GM18873 (cell line): ENCODE results near the gene DUSP23.
A peak's percentile ranks its signal among the peaks of the same experiment; 100 is the strongest.

Source experiments
- ATAC-seq: cut with Tn5 transposase; IDR thresholded peaks from one replicate; pipeline ENCODE4 v1.9.1; 2021; ENCODE audit warnings: mild to moderate bottlenecking, moderate library complexity, moderate number of reproducible peaks; ENCODE audit not compliant: unreplicated experiment, low FRiP score

The DUSP23 gene

DNA sequence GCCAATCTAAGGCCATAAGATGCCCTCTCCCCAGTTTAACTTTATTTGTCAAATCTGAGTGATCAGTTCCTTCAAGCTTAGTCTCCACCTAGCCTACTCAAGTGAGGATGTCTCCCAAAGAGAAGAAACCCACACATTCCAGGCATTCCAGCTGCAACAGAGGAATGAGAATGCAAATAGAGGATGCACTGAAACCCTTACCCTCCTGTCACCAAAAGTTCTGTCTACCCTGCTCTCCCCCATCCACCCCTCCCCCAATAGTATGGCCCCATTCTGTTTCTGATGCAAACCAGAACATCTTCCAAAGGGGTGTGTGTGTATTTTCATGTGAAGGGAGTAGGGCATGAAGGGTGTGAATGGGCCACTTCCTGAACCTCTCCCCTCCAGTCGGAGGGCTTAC, 3.0 kb downstream of the DUSP23 start:
- ATAC-seq: no peak

GRCh38 chr1:159786465-159786864, 5.7 kb downstream of the DUSP23 start:
- no peak for ATAC-seq

DNA sequence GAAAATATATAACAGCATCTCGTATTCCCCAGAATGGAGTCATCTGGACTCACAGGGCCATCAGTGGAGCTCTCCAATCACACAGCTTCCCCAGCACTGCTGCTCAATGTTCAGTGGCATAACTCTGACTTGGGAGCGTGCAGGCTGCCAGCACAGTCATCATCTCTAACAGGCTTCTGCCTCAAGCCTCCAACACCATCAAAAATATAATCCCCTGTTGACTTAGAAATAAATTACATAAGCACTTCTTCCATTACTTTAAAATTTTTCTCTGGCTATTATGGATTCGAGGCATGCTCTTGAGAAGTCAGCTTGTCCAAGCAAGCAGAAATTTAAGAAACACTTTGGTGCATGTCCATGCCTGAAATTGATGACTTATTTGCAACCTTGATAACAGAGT, 6.2 kb downstream of the DUSP23 start:
- ATAC-seq: no peak

GRCh38 chr1:159790237-159790917, 9.6 kb downstream of the DUSP23 start:
- no peak for ATAC-seq

DNA sequence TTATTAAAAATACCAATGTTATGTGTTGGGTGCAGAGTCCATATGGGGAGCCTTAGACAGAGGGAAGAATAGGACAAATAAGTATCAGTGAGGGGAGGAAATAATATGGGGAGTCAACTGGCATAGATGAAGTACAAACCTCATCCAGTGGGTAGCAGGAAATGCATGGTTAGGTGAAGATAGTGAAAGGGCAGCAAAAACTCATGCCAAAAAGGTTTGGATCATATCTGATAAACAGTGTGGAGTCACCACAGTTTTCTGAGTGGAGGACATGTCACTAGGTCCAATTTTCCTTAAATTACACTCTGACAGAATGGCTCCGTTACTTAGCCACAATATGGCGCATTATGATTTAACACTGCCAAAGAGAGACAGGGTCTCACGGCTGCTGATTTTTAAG, 10.3 kb downstream of the DUSP23 start:
- no peak for ATAC-seq

DNA sequence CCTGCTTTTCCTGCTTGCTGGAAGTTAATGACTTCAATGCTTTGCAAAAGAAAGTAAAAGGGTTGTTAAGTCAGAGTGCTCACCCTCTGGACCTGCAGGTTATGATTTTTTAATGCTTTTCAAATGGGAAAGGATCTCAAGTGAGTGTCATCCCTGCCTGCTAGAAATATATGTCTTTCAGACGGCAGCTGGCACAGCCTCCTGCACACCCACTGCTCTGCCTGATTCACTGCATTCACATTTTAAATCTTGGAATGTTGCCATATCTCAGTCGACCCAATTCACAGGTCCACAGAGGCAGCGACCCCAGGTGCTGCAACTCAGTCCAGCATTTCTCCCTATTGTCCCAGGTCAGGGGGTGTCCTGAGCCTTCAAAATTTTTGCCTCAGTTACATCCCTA, 10.7 kb downstream of the DUSP23 start:
- no peak for ATAC-seq

GRCh38 chr1:159795534-159795933, 14.8 kb downstream of the DUSP23 start:
- ATAC-seq: no peak

DNA sequence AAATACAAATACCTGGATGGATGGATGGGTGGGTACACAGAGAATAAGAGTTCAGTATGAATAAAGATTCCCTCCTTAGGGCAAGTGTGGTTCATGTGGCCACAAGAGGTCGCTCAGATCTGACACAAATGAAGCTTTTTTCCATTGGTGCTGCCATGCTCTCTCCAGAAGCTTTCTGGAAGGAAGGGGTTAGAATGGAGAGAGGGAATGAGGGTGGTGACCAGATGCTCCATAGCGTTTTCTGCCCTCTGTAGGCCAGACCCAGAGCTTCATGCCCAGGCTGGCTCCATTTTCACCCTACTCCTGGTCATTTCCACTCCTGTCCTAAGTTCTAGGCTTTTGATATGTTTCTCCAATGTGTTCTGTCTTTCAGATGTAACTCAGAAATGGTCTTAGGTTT, 18.1 kb downstream of the DUSP23 start:
- ATAC-seq: no peak

GRCh38 chr1:159799446-159799985, 18.8 kb downstream of the DUSP23 start:
- ATAC-seq: no peak

DNA sequence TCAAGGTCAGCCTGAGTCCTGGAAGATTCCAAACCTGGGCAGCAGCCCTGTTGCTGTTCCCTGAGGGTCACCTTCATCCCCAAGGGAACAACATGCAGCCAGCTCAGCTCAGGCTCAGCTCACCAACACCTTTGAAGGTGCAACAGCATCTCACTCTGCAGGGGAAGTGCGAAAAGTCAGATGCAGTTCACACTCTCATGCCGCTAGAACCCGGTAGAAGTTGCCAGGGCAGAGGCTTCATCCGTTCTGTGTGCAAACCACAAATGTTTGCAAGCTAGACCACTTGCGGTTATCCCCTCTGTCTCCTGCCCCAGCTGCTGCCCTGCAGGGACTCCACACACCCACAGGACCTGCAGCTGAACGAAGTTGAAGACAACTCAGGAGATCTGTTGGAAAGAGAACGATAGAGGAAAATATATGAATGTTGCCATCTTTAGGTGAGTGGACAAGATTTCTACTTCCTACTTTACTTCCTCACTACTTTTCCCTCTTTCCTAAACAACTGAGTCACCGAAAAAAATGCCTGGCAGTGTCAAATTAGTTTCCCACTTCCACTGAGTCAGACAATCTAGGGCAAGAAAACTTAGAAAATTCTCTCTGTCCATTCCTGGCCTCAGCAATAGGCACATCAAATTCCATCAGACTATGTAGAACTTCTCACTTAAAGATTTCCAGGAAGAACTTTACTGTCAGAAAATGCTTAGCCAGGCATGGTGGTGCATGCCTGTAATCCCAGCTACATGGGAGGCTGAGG, 19.6 kb downstream of the DUSP23 start:
- peak; percentile 48 for ATAC-seq

DNA sequence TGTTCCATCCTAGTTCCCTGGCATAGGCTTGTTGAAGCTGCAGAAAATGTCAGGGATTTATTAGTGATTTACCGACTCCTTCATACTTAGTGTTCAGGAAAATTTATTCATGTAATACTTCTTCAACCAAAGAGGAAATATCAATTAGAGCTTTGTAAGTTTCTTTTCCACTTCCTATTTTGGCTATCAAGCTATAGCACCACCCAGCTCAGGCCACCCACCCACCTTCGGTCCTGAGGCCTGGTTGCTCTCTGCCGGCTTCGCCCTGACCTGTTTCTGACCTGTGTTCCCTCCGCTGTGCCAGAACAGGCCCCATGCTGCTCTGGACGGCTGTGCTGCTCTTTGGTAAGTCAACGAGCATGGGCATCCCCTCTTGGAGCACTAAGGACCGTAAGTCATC, 21.3 kb downstream of the DUSP23 start, which contains the start of gene FCRL6:
TSS of gene FCRL6 (plus strand) at position 250 of the 400 bp plus-strand sequence. CDS start at position 315, 65 bp downstream.
- ATAC-seq: no peak

DNA sequence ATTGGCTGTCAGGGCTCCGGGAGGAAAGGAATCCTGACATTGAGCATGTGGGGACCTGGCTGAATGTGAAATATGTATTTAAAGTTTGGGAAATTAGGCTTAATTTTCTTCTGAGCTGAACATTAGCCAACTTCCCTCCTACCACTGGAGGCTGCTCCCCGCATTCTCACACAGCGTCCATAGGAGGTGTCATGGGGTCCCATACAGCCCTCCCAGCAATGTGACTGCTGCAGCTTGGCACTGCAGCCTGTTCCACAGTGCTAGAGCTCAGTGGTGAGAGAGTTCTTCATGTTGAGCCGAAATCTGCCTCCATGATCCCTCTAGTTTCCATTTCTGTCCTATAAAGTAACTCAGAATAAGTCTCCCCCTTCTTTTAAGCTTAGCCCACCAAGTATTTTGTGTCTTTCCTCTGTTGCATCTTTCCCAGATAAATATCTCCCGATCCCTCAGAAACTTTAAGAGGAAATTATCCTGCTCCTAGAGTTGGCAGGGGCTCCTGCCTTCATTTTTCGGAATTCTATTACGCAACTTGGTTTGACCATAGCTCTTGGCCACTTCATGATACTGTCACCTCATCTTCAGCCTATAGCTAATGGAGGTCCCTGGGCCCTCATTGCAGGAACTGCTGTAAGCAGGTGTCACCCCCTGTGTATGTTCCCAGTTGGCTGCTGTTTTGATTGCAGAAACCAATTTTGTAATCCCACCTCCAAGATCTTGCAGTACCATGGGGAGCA, 23.4 kb downstream of the DUSP23 start:
- no peak for ATAC-seq

- ATAC-seq: no peak
Observed at GRCh38 chr1:159804924-159805323, 24.2 kb downstream of the DUSP23 start.

- no peak for ATAC-seq
Observed at GRCh38 chr1:159815926-159816325, 35.2 kb downstream of the DUSP23 start.

- ATAC-seq: no peak
Observed at GRCh38 chr1:159817276-159818041, 36.7 kb downstream of the DUSP23 start.

- no peak for ATAC-seq
Observed at GRCh38 chr1:159821171-159821867, 40.6 kb downstream of the DUSP23 start.

GRCh38 chr1:159823406-159823805, 42.6 kb downstream of the DUSP23 start:
- ATAC-seq: no peak

GRCh38 chr1:159825564-159825963, 44.8 kb downstream of the DUSP23 start:
- ATAC-seq: no peak

GRCh38 chr1:159826441-159827101, 45.8 kb downstream of the DUSP23 start, which contains the start of gene SLAMF8:
TSS of gene SLAMF8 (plus strand) at chr1:159826873. CDS start at chr1:159826899, 26 bp downstream.
- no peak for ATAC-seq
